Measurements from ENCODE around the gene PKD1.
"Not testable (repeated sequence)": the region's sequence is repeated elsewhere in the genome, so short reads cannot be mapped to it uniquely, and the experiment has no call there.

The PKD1 gene

DNA sequence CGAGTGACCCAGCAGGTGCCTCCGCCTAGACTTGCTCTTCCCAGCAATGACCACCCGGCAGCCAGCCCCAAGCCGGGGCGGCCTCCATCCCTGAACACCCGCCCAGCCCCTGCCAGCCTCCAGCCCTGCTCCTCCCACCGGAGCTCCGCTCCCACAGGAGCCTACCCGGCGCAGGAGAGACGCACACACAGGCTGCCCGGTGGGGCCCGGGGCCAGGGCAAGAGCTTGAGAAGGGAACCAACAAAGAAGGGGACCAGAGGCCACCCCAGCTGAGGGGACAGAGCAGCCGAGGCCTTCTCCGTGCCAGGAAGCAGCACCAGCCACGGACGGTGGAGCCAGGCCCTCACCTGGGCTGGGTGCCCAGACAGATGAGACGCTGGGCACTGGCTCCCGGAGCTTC is 13.8 kb downstream of the PKD1 start:
- Mint-ChIP-seq H3K27me3 (ENCODE audit: low read depth, poor library complexity) (peaks cover 2% of the 10 kb centered on the region), H3K27ac (no peak overlapping the region), H3K4me1 (peaks cover 35% of the 10 kb centered on the region), H3K36me3 (ENCODE audit: low read depth) (no peaks in the 10 kb centered on the region), H3K9me3 (no peaks in the 10 kb centered on the region), H3K4me3 (no peak overlapping the region)
- no peak for TF ChIP-seq CTCF (IDR thresholded peaks at IDR 0.05)
- no peak for DNase-seq

DNA sequence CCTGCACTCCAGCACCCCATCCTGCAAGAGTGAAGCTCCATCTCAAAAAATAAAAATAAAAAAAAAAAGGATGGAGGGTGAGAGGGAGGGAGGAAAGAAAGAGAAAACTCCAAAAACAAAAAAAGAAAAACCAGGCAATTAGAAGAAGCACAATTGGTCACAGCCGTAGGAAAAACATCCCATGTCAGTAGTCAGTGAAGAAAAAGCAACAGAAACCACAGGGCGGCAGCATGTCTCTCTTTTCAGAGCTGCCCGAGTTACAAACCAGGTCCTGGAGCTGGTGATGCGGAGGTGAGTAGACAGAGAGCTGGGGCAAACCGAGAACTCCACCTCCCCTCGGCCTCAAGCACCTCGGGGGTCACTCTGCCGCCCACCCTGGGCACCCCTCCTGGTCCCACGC is 14.4 kb downstream of the PKD1 start:
- H3K4me3 Mint-ChIP-seq; H3K9me3 Mint-ChIP-seq; H3K36me3 Mint-ChIP-seq (ENCODE audit: low read depth); H3K27me3 Mint-ChIP-seq (ENCODE audit: low read depth, poor library complexity); DNase-seq: not testable (repeated sequence)
- peaks cover 30% of the 10 kb centered on the region for H3K4me1 Mint-ChIP-seq
- peak overlapping the region; percentile 93 for H3K27ac Mint-ChIP-seq

DNA sequence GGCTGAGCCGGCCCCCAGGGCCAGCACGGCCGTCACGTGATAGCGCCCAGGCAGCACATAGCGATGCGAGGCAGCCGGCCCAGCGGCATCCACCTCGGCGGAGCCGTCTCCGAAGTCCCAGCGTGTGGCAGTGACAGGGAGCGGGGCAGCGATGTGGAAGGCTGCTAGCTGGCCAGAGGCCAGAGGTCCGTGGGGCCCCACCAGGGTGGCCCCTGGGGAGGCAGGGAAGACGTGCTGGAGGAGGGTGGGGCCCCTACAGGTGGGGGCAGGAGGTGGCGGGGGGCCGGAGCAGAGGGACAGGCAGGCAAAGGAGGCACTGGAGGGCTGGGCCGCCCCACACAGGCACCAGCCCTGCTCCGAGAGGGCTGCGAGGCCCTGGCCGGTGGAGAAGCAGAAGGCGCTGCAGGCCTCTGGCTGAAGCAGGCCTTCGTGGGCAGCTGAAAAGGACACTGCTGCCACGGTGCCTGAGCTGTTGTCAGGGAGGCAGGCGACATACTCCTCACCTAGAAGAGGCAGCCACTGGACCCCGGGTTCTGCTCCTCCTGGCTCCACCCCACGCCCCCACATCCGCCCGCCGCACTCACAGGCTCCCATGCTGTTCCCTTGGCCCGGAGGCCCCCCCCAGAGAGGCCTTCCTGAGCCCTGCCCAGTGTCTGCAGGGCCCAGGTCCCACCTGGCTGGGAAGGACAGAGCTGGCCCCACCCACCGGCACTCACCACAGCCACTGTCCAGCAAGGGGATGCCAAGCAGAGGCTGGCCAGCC is 17.6 kb downstream of the PKD1 start:
- H3K36me3 Mint-ChIP-seq (ENCODE audit: low read depth); H3K9me3 Mint-ChIP-seq; H3K4me3 Mint-ChIP-seq: not testable (repeated sequence)

GRCh38 chr16:2117341-2117740 is 18.4 kb downstream of the PKD1 start:
- peaks cover 15% of the 10 kb centered on the region for H3K4me1 Mint-ChIP-seq
- H3K4me3 Mint-ChIP-seq; DNase-seq; H3K9me3 Mint-ChIP-seq; H3K27me3 Mint-ChIP-seq (ENCODE audit: low read depth, poor library complexity); H3K27ac Mint-ChIP-seq; H3K36me3 Mint-ChIP-seq (ENCODE audit: low read depth): not testable (repeated sequence)

More for the DNA sequence above, 17.6 kb downstream of the PKD1 start:
- not testable (repeated sequence) for H3K27me3 Mint-ChIP-seq (ENCODE audit: low read depth, poor library complexity); H3K27ac Mint-ChIP-seq; DNase-seq
- H3K4me1 Mint-ChIP-seq: peaks cover 15% of the 10 kb centered on the region

DNA sequence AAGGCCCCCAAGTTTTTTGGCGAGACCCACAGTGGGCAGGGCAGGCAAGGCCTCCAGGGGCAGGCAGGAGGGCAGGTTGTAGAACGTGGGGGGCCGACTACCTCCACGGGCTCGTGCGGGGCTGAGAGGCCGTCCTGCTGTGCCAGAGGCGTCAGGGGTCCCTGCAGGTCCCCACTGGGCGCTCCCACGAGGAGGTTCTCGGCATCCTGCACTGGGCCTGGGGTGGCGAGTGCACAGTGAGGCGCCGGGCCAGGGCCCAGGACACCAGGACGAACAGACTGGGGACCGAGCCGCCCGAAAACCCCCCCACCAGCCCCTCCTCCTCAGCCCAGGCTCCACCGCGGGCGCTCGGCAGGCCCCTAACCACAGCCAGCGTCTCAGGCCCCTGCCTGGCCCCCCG is 19.3 kb downstream of the PKD1 start:
- not testable (repeated sequence) for H3K27ac Mint-ChIP-seq; H3K4me3 Mint-ChIP-seq; H3K9me3 Mint-ChIP-seq; H3K27me3 Mint-ChIP-seq (ENCODE audit: low read depth, poor library complexity); H3K36me3 Mint-ChIP-seq (ENCODE audit: low read depth); DNase-seq
- peaks cover 13% of the 10 kb centered on the region for H3K4me1 Mint-ChIP-seq

DNA sequence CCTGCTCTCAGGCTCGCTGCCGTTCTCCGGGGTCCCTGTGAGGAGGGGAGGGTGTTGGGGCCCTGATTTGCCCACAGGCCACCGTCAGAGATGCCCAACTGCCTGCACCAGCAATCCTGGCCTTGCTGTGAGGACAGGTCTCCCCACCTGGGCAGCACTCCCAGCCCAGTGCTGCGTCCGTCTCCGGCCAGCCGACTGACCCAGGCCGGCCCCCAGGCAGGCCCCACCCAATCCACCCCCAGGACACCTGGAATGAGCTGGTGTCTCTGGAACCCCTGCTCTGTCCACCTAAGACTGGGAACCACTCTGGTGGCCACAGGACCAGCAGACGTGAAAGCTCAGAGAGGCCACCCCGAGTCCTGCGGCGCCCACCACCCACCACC is 20.1 kb downstream of the PKD1 start:
- Mint-ChIP-seq H3K27ac (no peak overlapping the region), H3K9me3 (no peaks in the 10 kb centered on the region), H3K4me1 (peaks cover 5% of the 10 kb centered on the region), H3K36me3 (ENCODE audit: low read depth) (peaks cover 4% of the 10 kb centered on the region), H3K4me3 (no peak overlapping the region), H3K27me3 (ENCODE audit: low read depth, poor library complexity) (no peaks in the 10 kb centered on the region)
- no peak for TF ChIP-seq CTCF (IDR thresholded peaks at IDR 0.05)
- DNase-seq: no peak

- not testable (repeated sequence) for H3K9me3 Mint-ChIP-seq; H3K4me1 Mint-ChIP-seq; H3K36me3 Mint-ChIP-seq (ENCODE audit: low read depth); DNase-seq; H3K27me3 Mint-ChIP-seq (ENCODE audit: low read depth, poor library complexity); H3K4me3 Mint-ChIP-seq
- peak overlapping the region; percentile 61 for H3K27ac Mint-ChIP-seq
Observed at GRCh38 chr16:2114885-2115590, 20.7 kb downstream of the PKD1 start.

- H3K27me3 Mint-ChIP-seq (ENCODE audit: low read depth, poor library complexity); DNase-seq; H3K4me3 Mint-ChIP-seq; H3K36me3 Mint-ChIP-seq (ENCODE audit: low read depth); H3K4me1 Mint-ChIP-seq; H3K27ac Mint-ChIP-seq; H3K9me3 Mint-ChIP-seq: not testable (repeated sequence)
Observed at GRCh38 chr16:2114225-2114624, 21.5 kb downstream of the PKD1 start.

DNA sequence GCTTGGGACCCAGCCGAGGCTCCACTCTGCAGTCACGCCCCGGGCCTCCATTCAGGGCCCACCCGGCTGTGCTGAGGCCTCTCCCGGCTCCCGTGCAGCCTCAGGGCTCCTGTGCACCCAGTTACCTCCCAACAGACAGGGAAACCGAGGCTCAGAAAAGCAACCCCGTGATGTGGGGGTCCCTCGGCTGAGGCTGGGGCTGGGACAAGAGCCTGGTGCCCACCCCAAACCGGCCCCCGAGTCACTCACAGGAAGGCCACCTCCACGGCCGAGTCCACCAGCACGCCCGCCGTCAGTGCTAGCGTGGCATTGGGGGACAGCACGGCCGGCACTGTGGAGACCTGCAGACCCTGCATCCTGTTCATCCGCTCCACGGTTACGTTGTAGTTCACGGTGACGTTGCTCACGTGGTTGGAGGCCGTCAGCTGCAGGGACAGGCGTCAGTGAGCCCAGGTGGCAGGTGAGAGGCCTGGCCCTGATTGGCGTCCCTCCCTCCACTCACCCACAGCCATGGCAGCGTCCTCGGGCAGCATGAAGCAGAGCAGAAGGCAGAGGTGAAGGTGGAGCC is 23.1 kb downstream of the PKD1 start:
- H3K9me3 Mint-ChIP-seq; H3K4me1 Mint-ChIP-seq; H3K27me3 Mint-ChIP-seq (ENCODE audit: low read depth, poor library complexity); H3K27ac Mint-ChIP-seq; H3K36me3 Mint-ChIP-seq (ENCODE audit: low read depth); DNase-seq; H3K4me3 Mint-ChIP-seq: not testable (repeated sequence)

DNA sequence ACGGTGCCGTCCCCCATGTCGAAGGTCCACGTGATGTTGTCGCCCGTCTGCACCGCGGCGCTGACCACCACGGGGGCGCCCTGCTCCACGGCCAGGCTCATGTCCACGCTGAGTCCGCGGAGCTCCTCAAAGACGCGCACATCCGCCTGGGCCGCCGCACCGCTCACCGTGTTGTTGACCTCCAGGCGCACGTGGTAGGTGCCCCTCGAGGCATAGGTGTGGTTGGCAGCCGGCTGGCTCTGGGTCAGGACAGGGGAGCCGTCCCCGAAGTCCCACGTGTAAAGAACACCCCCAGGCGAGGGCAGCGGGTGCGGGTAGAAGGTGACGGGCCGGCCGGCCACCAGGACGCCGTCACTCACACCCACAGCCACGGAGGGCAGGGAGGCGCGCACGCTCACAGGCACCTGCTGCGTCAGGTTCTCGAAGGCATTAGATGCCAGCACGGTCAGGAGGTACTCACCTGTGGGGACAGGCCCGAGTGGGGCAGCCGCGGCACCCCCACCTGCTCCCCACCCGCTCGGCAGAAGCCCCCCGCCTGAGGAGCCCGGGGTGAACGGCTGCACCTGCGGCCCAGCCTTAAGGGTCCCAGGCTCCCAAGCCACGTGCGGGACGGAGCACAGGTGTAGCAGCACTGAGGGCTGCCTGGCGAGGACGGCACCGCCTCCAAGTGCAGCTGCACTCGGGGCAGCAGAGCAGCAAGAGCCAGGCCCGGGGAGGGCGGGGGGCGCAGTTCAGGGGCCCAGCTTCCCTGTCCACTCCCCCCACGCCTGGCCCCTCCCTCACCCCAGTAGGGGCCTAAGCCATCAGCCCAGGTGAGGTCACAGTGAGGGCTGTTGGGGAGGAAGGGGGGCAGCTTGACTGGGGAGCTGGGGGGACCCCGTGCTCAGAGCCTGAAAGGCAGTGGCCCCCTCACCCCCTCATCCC is 24.0 kb downstream of the PKD1 start:
- not testable (repeated sequence) for H3K27ac Mint-ChIP-seq; H3K9me3 Mint-ChIP-seq; H3K36me3 Mint-ChIP-seq (ENCODE audit: low read depth); H3K4me1 Mint-ChIP-seq; H3K27me3 Mint-ChIP-seq (ENCODE audit: low read depth, poor library complexity); DNase-seq; H3K4me3 Mint-ChIP-seq

- not testable (repeated sequence) for H3K27me3 Mint-ChIP-seq (ENCODE audit: low read depth, poor library complexity); H3K9me3 Mint-ChIP-seq; H3K4me1 Mint-ChIP-seq; H3K27ac Mint-ChIP-seq; DNase-seq; H3K4me3 Mint-ChIP-seq; H3K36me3 Mint-ChIP-seq (ENCODE audit: low read depth)
Observed at GRCh38 chr16:2111009-2111353, 24.7 kb downstream of the PKD1 start.
